ENCODE measurements around the gene ZSCAN1.

Gene ZSCAN1

GRCh38 chr19:58084596-58085347, 50.9 kb downstream of the ZSCAN1 start:
- DNase-seq = no peak

- no peak for DNase-seq
Observed at GRCh38 chr19:58085348-58085875, 51.6 kb downstream of the ZSCAN1 start.

GRCh38 chr19:58086825-58087710, 53.2 kb downstream of the ZSCAN1 start:
- DNase-seq = no peak

GRCh38 chr19:58088521-58089052, 54.8 kb downstream of the ZSCAN1 start:
- DNase-seq = no peak

- DNase-seq = no peak
Observed at GRCh38 chr19:58089846-58090245, 56.0 kb downstream of the ZSCAN1 start.

- no peak for DNase-seq
Observed at GRCh38 chr19:58091251-58091995, 57.6 kb downstream of the ZSCAN1 start.

GRCh38 chr19:58093071-58093470, 59.2 kb downstream of the ZSCAN1 start:
- DNase-seq = no peak

- no peak for DNase-seq
Observed at GRCh38 chr19:58095328-58095727, 61.5 kb downstream of the ZSCAN1 start.

GRCh38 chr19:58096884-58097283, 63.1 kb downstream of the ZSCAN1 start:
- DNase-seq = no peak

GRCh38 chr19:58097349-58097748, 63.5 kb downstream of the ZSCAN1 start:
- no peak for DNase-seq

GRCh38 chr19:58097781-58098681, 64.2 kb downstream of the ZSCAN1 start, which contains the start of gene ZSCAN18:
ZSCAN18 (minus strand) TSS chr19:58098231; CDS start chr19:58090267, 7,964 bp downstream.
- peak; percentile 97 for DNase-seq

- DNase-seq = no peak
Observed at GRCh38 chr19:58098682-58098998, 64.8 kb downstream of the ZSCAN1 start.
